Activated T-cell treated with anti-CD3 and anti-CD28 coated beads for 48 hours (primary cell): ENCODE results near the gene C11orf71.

ENCODE experiments used
- DNase-seq: peaks from one replicate; pipeline ENCODE4 v3.0.0-alpha.2; 2020; ENCODE audit warnings: low read depth

Gene C11orf71

GRCh38 chr11:114399490-114400215 is 658 bp downstream of the C11orf71 start:
- DNase-seq = no peak

DNA sequence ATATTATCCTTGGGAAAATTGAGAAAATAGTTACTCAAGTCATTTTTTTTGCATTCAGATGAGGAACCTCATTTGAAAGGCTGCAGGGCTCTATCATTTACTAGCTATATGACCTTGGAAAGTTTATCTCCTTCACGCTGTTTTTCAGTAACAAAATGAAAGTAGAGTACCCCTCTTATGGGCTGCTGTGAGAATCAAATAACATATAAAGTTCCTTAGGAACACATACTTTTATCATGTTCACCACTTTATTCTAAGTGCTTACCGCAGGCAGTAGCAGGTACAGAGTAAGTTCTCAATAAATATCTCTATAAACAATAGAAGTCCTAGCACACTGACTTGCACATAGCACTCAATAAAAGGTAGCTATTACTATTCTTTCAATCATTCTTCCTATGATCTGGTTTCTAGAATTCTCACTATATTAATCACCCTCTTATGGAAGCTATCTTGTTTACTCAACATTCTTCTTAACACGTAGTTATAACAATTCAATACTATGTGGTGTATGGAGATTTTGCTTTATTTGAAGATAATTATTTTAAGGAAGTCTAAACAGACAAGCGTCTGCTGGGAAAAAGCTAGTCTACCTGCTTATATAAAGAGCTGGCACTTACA is 1.9 kb downstream of the C11orf71 start:
- no peak for DNase-seq

DNA sequence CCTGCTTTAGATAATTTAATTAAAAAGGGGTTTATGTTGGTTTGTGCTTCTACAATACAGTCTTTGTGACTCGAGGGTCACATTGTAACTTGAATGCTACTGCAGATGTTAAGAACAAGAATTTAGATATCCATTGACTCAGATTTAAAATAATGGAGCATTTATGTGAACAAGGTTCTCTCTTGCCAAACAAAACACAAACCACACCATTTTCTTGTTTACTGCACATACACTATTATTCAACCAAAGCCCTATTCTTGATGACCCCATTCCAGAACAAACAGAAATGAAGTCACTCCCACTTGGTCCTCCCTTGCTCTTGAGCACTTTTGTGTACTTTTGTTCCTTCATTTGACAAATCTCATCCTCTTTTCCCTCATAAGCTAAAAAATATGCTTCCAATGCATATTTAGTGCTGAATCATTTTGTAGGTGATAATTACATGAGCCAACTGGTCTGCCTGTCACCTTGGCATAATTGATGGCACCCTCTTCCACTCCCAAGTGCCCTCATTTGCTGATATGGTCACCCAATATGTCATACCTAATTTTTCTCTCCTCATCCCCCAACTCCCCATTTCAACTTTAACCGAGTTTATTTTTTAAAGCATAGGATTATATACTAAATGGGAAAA is 2.8 kb downstream of the C11orf71 start:
- no peak for DNase-seq

- DNase-seq = no peak
Measured at GRCh38 chr11:114396916-114397315, 3.4 kb downstream of the C11orf71 start.

GRCh38 chr11:114395736-114396135 is 4.6 kb downstream of the C11orf71 start:
- DNase-seq = no peak

DNA sequence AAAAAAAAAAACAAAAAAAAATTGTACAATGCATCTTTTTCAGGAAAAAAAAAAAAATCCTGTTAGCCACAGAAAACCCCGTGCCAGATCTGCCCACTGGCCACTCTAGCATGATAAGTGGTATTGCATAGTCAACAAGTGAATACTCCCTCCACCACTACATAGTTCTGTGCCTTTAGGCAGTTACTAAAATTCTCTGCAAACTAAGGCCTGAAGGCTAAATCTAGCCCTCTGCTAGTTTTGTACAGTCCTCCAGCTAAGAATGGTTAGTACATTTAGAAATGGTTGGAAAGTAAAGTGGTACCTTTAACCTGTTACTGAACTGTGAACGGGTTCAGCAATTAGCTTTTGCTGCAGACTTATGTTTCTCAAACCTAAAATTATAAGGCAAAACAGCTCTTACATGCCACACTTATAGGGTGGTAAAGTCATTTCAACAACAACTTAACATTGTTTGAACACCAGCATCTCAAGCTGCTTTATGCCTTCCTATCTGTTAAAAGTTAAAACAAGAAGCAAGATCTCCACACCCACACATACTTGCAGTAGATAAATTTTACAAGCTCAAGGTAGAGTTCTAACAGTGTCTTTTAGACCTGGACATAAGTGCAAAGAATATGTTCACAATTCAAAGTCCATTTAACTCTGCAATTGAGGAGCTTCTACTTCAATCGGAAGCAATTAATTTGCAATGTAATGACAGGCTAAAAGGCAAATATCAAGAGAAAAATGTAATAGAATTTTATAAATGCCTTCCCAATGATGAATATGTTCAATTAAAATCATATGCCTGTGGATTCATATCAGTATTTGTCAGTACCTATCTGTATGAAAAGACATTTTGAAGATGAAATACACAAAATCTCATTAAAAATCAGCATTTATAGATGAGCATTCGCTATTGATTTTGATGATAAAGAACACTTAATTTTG is 7.3 kb downstream of the C11orf71 start:
- no peak for DNase-seq

DNA sequence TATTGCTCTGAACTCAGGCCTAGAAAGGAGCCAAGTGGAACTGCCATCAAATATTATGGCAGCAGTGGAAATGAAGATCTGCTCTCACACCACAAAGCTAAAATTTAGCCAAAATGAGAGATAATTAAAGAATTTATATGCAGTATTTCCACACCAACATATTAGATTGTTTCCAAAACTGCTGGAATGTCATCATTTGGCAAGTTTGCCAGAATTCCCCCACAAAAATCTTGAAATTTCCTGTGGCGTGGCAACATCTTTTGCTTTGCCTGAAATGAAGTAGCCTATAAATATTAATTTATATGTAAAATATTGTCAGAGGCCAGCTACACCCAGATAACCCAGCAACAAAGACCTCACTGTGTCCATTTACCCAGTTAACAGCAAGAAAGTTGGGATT is 13.8 kb downstream of the C11orf71 start:
- DNase-seq = no peak

- no peak for DNase-seq
Measured at GRCh38 chr11:114386131-114386530, 14.2 kb downstream of the C11orf71 start.

- no peak for DNase-seq
Measured at GRCh38 chr11:114384487-114384886, 15.8 kb downstream of the C11orf71 start.

GRCh38 chr11:114382509-114382908 is 17.8 kb downstream of the C11orf71 start:
- DNase-seq = no peak

DNA sequence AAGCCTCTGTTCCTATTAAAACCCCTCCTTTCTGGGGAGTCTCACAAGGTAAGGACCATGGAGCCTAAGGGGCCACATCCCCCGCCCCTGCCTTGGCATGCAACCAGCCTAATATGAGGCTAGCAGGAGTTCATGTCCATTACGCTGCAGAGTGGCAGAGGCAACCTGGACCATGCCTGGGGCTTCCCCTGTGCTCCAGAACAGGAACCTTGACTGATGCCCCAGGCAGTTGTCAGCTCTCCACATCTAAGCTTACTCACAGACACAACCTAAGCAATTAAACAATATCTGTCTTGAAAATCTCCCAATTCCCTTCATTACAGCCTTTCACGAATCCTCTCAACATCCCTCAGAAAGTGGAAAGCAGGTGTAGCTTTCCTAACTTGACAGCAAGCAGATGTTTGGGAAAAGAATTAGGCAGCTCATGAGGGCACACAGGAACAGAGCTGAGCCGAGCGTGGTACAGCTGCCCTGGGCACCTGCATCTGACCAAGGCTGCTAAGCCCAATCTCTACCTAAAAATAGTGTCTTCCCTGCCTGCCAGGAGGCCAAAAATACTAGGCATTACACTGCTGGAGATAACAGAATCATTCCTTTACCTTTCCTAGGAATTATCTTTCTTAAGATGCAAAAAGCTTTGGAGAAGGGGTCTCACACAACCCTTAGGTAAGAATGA is 20.8 kb downstream of the C11orf71 start:
- no peak for DNase-seq

GRCh38 chr11:114377612-114378267 is 22.6 kb downstream of the C11orf71 start:
- no peak for DNase-seq

DNA sequence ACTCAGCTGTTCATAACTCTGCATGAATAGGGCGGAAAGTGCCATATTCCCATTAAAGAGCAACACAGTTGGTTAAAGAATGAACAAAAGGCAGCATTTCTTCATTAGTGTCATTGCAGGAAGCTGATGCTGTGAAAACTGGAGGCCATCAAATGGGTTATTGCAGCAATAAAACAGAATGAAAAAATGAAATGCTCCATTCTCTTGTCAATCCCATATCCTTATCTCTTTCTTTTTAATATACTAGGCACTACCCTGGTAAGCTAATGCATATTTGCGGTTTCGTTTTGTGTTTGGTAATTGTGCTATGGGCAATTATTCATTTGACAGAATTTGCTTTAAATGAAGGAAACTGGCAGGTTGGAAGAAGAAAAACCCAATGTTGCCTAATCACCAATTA is 25.3 kb downstream of the C11orf71 start:
- no peak for DNase-seq

GRCh38 chr11:114368918-114369680 is 31.2 kb downstream of the C11orf71 start:
- DNase-seq = no peak

GRCh38 chr11:114367244-114367957 is 32.9 kb downstream of the C11orf71 start:
- no peak for DNase-seq

DNA sequence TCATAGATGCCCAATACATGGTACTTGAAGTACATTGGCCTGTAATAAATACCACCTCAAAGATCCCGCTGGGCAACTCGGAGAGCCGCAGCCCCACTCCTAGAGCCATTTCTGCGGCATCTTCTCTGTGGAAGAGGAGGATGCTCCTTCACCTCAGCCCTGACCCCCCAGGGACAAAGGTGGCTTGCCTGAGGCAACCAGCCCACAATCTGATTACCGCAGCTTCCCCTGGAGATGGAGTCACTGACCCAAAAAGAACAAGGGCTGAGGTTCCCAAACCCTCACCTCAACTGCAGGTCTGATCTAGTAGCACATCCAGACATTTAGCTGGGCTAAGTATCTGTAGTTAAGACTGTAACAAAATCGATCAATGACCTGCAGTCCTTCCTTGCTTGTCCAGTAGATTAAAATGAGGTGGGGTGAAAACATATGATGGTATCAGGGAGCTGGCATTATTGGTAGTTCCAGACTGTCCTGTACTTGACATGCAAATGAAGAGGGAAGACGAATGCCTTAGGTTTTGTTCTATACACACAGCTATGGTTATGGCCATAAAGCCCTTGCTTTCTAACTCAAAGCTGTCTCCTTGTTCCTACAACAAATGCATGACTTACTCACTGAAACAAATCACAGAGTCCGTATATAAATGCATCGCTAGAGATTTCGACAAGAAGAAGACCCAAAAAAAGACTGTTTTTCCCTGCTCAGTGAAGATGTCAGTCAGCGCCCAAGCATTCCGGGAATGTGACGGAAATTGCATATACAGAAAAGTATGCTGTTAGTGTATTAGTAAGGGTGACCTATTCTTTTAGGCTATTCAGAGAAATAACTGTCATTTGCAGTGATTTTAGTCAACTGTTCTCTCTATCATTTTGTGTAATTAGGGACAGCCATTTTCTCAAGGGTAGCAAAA is 33.7 kb downstream of the C11orf71 start:
- DNase-seq = no peak

GRCh38 chr11:114362958-114363357 is 37.4 kb downstream of the C11orf71 start:
- no peak for DNase-seq

DNA sequence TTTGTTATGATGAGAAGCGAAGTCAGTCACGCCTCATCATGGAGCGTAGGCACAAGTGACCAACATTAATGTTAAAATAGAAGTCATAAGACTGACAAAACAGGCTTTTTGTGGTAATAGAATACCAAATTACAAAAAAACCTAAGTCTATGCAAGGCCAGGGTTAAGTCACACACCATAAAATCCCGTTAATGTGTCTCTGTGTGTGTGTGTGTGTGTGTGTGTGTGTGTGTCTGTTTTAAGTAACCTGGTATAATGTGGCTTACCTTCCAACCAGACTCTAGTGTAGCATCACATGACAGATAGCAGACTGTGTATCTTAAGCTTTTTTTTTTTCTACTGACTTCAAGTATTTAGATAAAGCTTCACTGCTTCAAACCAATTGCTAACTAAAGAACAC is 38.0 kb downstream of the C11orf71 start:
- DNase-seq = no peak

DNA sequence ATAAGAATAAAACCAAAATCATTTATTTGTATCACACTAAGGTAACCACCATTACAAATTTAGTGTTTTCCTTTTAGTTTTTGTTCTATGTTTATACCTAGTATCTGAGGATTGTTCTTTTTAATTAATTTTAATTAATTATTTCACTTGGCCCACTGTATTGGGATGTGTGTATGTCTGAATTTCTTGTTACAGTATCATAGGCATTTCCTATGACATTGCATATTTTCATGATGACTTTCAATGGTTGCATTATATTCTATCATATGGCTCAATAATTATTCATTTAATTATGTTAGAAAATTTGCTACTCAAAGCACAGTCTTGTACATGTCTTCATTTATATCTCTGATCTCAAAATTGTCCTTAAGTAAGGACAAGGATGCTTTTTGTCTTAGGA is 41.0 kb downstream of the C11orf71 start:
- no peak for DNase-seq
